Omental fat pad (tissue), 4 donors: Measurements from ENCODE around the gene VAV2. TPM values are rescaled to one million over a fixed set of nuclear protein-coding genes. Genes with fewer than 3 reads are reported as not detected.
A peak's percentile ranks its signal among the peaks of the same experiment; 100 is the strongest.

Source experiments
- ATAC-seq: fragments of 150-250 bp; one replicate; pipeline ENCODE4 v1.9.1; 2016; ENCODE audit warnings: mild to moderate bottlenecking, moderate library complexity; ENCODE audit not compliant: low FRiP score
- DNase-seq: peaks from one replicate; pipeline ENCODE4 v3.0.0-alpha.2; 2019; ENCODE audit warnings: low spot score
- total RNA-seq, 4 donors: library from RNA; depleted of rRNA; stranded (reverse); fragments of >200 nt; gene quantifications; one replicate each; pipeline ENCODE4 v1.1.0, GENCODE V29; 2016
- TF ChIP-seq, protein P1 (sequence below), 3 donors: fragments of 450-650 bp; IDR thresholded peaks; one replicate each; pipeline ENCODE4 v1.5.1; 2016 to 2017; ENCODE audit warnings: antibody characterized with exemption in 3 of 3, mild to moderate bottlenecking in 3 of 3, moderate library complexity in 2 of 3

Gene VAV2
- total RNA-seq, 4 donors from 2014 or later = 4.0 to 10.9 (median 6.2) TPM

DNA sequence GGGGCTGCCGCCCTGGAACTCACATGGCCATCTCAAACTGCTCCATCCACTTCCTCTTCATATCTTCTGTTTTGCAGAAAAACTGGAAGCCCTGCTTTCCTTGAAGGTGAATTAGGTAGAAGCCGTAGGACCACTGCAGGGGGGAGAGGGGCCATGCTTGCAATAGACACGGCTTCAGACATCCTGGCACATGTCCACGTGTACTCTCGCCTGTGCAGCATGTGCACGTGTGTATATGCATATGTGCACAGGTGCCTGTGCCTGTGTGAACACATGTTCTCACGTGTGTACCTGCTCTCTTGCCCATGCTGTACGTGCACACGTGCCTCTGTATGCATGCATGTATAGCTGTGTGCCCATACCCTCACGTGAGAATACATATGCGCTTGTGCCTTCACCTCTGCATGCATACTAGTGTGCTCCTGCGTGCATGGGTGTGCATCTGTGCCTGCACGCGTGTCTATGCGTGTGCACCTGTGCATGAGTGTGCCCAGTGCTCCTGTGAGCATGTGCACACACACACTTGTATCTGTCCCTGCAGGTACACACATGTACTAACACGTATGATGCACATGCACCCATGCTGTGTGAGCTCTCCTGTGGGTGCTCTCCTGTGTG lies 206.3 kb downstream of the VAV2 start:
- ATAC-seq (no peak), DNase-seq (no peak)
- TF ChIP-seq, protein P1, sequence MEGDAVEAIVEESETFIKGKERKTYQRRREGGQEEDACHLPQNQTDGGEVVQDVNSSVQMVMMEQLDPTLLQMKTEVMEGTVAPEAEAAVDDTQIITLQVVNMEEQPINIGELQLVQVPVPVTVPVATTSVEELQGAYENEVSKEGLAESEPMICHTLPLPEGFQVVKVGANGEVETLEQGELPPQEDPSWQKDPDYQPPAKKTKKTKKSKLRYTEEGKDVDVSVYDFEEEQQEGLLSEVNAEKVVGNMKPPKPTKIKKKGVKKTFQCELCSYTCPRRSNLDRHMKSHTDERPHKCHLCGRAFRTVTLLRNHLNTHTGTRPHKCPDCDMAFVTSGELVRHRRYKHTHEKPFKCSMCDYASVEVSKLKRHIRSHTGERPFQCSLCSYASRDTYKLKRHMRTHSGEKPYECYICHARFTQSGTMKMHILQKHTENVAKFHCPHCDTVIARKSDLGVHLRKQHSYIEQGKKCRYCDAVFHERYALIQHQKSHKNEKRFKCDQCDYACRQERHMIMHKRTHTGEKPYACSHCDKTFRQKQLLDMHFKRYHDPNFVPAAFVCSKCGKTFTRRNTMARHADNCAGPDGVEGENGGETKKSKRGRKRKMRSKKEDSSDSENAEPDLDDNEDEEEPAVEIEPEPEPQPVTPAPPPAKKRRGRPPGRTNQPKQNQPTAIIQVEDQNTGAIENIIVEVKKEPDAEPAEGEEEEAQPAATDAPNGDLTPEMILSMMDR (IDR thresholded peaks at IDR 0.05) = no peak

DNA sequence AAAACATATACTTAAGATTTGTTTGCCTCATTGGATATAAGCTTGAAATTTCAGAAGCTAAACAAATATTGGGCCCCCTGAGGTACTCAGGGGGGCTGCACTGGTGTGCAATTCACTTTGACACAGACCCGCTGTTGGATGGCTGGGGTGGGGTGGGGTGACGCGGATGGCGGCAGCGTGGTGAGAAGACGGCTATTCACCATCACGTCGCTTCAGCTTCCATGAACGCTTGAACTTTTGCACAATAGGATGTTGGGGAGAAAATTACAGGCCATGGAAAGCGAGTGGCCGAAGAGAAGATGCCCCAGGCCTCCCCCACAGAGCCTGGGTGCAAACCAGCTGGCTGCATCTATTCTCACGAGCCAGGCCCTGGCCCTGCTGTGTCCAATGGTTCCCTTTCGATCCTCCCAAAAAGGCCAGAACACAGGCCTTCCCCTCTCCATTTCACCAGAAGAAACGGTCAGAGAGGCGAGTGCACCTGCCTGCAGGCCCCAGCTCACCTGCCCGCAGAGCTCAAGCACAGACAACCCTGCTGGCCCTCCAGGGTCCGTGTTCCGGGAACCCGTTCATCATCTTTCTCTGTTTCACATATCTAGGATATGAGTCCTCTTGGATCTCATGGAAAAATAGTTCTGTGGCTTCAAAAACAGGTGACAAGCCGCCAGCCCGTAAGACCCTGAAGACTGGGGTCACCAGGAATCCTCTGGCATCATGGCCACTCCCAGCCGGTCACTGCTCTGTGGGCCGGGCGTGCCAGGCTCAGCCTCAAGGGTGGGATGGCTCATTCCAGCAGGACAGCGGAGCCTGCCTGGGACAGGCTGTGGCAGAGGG lies 207.2 kb downstream of the VAV2 start:
- ATAC-seq (no peak), DNase-seq (no peak)
- TF ChIP-seq, protein P1 (IDR thresholded peaks at IDR 0.05) = no peak

DNA sequence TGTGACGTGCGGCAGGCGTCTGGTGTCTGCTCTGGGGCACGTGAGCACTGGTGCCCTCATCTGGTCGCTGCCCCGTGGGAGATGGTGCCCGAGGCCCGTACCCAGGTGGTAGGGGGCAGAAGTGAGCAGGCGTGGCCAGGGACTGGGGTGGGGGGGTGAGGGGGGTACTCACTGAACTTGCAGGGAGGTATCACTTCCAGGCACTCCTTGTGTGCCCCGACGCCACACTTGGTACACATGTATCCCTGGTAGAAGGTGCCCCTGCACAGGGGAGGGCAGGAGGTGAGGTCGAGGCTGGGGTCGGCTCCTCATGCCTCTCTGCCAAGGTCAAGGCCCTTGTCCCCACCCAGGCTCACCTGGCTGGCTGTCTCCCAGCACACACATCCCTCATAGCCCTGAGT lies 208.8 kb downstream of the VAV2 start:
- DNase-seq (no peak), ATAC-seq (no peak)
- TF ChIP-seq, protein P1 (IDR thresholded peaks at IDR 0.05) = no peak

DNA sequence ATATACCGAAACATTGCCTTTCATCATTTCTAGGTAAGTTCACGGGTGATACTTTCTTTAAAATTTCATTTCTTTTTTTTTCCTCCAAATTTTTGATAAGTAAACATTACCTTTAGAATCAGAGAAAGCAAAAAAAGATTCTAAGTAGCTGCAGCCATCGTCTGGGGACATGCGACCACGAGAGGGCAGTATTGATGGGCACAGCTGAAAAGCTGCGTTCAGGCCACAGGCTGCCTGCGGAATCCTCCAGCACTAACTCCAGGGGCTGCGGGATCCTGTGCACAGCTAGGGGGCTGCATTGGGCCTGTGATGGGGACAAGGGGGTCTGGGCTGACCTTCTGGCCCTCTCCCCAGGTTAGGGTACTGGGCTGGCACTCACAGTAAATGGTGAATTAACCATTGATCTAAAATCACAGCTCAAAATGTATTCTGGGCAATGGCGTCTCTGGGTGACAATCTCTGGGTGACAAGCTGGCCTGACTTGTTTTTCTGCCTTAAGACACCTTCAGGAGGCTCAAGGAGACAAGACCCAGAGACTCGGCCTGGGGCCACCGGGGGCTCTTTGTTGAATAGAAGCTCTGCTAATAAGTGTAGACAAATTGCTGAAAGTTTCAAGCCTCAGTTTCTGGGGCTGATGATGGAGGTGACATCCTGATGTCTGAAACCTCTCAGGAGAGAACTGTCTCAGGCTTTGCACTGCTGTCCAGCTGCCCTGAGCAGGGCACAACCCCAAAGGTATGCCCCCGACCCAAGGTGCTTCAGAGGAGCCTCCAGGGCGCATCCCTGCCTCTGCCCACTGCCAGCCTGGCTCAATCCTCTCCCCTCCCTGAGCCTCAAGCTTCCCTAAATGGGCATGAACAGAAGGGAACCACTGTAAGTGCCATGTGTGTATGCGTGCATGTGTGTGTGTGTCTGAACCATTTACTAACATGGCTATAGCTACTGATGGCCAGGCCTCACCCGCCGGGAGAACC lies 209.7 kb downstream of the VAV2 start:
- ATAC-seq = no peak
- TF ChIP-seq, protein P1 (IDR thresholded peaks at IDR 0.05) = no peak
- DNase-seq = peak; percentile 66

DNA sequence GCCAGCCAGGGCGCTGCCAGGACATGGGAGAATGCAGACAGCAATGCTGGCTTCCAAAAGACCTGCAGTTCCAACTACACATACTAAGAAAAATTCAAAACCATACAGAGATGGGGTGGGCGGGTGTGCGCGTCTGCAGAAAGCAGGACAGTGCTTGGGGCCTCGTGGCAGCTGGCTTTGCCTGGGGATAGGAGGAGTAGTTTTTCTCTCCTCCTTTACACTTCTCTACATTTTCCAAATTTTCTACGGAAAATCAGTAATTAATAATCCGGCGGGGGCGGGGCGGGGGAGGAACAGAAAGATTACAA lies 210.3 kb downstream of the VAV2 start:
- TF ChIP-seq, protein P1 (IDR thresholded peaks at IDR 0.05) = no peak

DNA sequence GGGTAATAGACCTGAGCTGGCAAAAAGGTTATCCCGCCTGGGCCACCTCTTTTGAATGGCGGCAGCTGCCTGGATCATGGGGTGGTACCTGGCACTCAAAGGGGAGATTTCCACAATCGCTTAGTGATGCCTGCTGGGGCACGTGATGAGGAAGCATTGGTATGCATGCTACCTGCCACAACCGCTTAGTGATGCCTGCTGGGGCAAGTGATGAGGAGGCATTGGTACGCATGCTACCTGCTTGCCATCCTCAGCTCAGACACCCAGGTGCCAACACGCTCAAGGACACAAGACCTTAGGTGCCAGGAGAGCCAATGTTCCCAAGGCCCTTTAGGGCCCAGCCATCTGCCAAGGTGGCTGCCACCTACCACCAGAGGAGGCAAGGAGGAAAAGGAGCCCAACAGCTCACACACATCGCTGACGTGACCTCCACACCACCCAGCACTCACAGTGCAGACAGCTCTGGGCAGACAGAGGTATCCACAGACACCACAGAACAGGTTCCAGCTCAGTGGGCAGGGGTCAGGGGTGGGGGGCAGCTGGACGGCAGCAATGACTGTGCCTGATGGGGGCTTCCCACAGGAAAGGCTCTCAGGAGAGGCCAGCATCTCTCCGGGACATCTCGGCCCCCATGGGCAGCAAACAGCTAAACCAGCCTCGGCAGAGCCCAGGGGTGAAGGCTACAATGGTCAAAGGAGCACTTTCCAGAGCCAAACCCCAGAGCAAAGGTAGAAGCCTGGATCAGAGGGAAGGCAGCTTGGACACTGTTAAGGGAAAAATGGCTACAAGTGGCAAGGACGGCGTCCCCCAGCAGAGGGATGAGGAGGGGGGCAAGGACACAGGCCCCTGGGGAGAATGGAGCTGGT lies 210.9 kb downstream of the VAV2 start:
- ATAC-seq (no peak), DNase-seq (no peak)
- TF ChIP-seq, protein P1 (IDR thresholded peaks at IDR 0.05) = no peak

More for the DNA sequence above, 210.3 kb downstream of the VAV2 start:
- no peak for ATAC-seq
- DNase-seq = no peak
